Heart right ventricle (tissue), 16 donors: ENCODE measurements around the gene DNAH10. TPM values are rescaled to one million over a fixed set of nuclear protein-coding genes. Genes with fewer than 3 reads are reported as not detected.

Experiments used
- ATAC-seq, 8 donors: fragments of 200-7000 bp; cut with Tn5 transposase; one replicate each; pipeline ENCODE4 v1.9.1; 2020; ENCODE audit warnings: mild to moderate bottlenecking in 8 of 8, moderate library complexity in 8 of 8, moderate number of reproducible peaks in 1 of 8
- DNase-seq, 2 donors: peaks; one replicate each; pipeline ENCODE4 v3.0.0-alpha.2; 2020
- H3K27ac ChIP-seq, 10 donors: fragments of 200-600 bp; sonication (generic) in 2 of 10; one replicate each; pipeline versions ENCODE4 v1.5.0 to v1.8.0; 2020 to 2022; ENCODE audit warnings: mild to moderate bottlenecking in 3 of 10
- H3K27me3 ChIP-seq, 7 donors: fragments of 200-600 bp; one replicate each; pipeline ENCODE4 v1.8.0; 2021 to 2022; ENCODE audit warnings: mild to moderate bottlenecking in 2 of 7
- H3K36me3 ChIP-seq, 9 donors: fragments of 200-600 bp; sonication (generic) in 1 of 9; one replicate each; pipeline versions ENCODE4 v1.5.0 to v1.8.0; 2020 to 2022; ENCODE audit warnings: mild to moderate bottlenecking in 2 of 9
- H3K4me1 ChIP-seq, 9 donors: fragments of 200-600 bp; sonication (generic) in 1 of 9; one replicate each; pipeline versions ENCODE4 v1.5.0 to v1.8.0; 2020 to 2022; ENCODE audit warnings: mild to moderate bottlenecking in 4 of 9
- H3K4me3 ChIP-seq, 10 donors: fragments of 200-600 bp; sonication (generic) in 2 of 10; one replicate each; pipeline versions ENCODE4 v1.5.0 to v1.8.0; 2020 to 2022; ENCODE audit warnings: mild to moderate bottlenecking in 7 of 10, moderate library complexity in 2 of 10
- H3K9me3 ChIP-seq, 11 donors: fragments of 200-600 bp in 10 of 11; sonication (generic) in 2 of 11; one replicate each; pipeline versions ENCODE4 v1.5.0 to v1.8.0; 2013 to 2022; ENCODE audit warnings: mild to moderate bottlenecking in 2 of 11, control low read depth in 1 of 11, moderate library complexity in 1 of 11
- WGBS, 2 donors: extraction: QIAGEN DNeasy Blood & Tissue Kit; methylation state at CpG; one replicate each; pipeline ENCODE4 v1.1.7; 2013; ENCODE audit warnings: inconsistent platforms in 1 of 2; 5-methylcytosine and 5-hydroxymethylcytosine counted together
- intact Hi-C, 10 donors: fragments of 100-400 bp; cut with DNase I; formaldehyde crosslinking; loops; one replicate each; pipeline versions ENCODE4 v1.11.1 to v1.14.2; 2022
- polyA plus RNA-seq, 2 donors: library from polyadenylated mRNA; stranded (reverse); fragments of 200-250 nt; gene quantifications; one replicate each; pipeline ENCODE4 v1.2.3, GENCODE V29; 2013
- total RNA-seq, 10 donors: library from RNA; stranded (reverse); fragmentation: NEBNext Ultra II Directional in 3 of 10; extraction: Animal tissue kit (Norgen Biotek cat#: 25700) in 3 of 10; gene quantifications; one replicate each; pipeline versions ENCODE4 v1.2.1 to v1.2.4, GENCODE V29; 2021 to 2023
- TF ChIP-seq, protein P1 (sequence below), 9 donors: fragments of 200-600 bp; sonication (generic) in 2 of 9; IDR thresholded peaks; one replicate each; pipeline versions ENCODE4 v1.5.0 to v1.8.0; 2021 to 2022; ENCODE audit warnings: antibody characterized with exemption in 9 of 9, mild to moderate bottlenecking in 5 of 9, moderate library complexity in 1 of 9
- donor health status: Arrhythmogenic right ventricular cardiomyopathy.
- donor health status: ischemic (EF 13 %, LVEDD 7.1; RV severe dilation, severe dysfunction).
- donor health status: healthy with polysubstance abuse.
- donor health status: DM: no; HTN: yes; CAD: no.
- donor health status: DM: no; HTN: no; CAD: no.
- donor health status: ischemic (EF 25% LVEDD 6.9; RV normal size, moderate dysfunction).
- donor health status: ischemic (EF 25% LVEDD 5.7; RV mildly dilated, moderate dysfunction).
- donor health status: healthy.
- donor health status: DM: yes; HTN: yes; CAD: no.
- donor health status: Ischemic cardiomyopathy.
- donor health status: ischemic (EF 35%, LVEDD 5.7; RV mildly dilated, moderate dysfunction).
- donor health status: nonischemic (EF 11% LVEDD 7.7; RV severe dilation, severe dysfunction).
- donor health status: DM: yes; HTN: yes; CAD: no.
- donor health status: PGD.
- donor health status: ischemic (EF 29% LVEDD 5.4; RV normal size, mild dysfunction).
- donor health status: nonischemic (EF 23%, LVEDD 6.1; RV moderate dilation, normal function).

The DNAH10 gene
- total and polyA plus RNA-seq, 12 donors = 0.05 to 0.60 (median 0.09) TPM; not detected in 3

DNA sequence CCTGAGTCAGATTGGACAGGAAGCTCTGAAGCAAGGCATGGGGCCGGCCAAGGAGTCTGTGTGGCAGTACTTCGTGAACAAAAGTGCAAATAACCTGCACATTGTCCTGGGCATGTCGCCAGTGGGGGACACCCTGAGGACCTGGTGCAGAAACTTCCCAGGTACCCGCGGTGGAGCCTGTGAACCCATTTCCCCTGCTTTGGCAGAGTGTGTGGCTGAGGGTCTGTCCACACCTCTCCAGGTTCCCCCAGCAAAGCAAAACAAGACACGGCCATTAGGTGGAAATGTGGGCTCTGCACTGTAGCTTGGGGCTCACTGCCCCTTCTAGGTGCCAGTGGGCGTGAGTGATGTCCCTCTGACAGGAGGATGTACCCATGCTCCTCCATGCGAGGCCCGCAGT lies 131.2 kb downstream of the DNAH10 start:
- H3K4me3 ChIP-seq = no peak overlapping the region
- 80 to 83% methylated on average over 9 of the region's 9 CpGs for WGBS, 2 donors
- H3K27me3 ChIP-seq = peaks cover 0 to 49% (median 22%) of the 10 kb centered on the region in 7 donors
- H3K4me1 ChIP-seq = no peaks in the 10 kb centered on the region
- ATAC-seq (no peak), DNase-seq (no peak)
- H3K36me3 ChIP-seq = no peaks in the 10 kb centered on the region
- no peak overlapping the region for H3K27ac ChIP-seq
- no peaks in the 10 kb centered on the region for H3K9me3 ChIP-seq
- TF ChIP-seq, protein P1, sequence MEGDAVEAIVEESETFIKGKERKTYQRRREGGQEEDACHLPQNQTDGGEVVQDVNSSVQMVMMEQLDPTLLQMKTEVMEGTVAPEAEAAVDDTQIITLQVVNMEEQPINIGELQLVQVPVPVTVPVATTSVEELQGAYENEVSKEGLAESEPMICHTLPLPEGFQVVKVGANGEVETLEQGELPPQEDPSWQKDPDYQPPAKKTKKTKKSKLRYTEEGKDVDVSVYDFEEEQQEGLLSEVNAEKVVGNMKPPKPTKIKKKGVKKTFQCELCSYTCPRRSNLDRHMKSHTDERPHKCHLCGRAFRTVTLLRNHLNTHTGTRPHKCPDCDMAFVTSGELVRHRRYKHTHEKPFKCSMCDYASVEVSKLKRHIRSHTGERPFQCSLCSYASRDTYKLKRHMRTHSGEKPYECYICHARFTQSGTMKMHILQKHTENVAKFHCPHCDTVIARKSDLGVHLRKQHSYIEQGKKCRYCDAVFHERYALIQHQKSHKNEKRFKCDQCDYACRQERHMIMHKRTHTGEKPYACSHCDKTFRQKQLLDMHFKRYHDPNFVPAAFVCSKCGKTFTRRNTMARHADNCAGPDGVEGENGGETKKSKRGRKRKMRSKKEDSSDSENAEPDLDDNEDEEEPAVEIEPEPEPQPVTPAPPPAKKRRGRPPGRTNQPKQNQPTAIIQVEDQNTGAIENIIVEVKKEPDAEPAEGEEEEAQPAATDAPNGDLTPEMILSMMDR (IDR thresholded peaks at IDR 0.05) = no peak
- intact Hi-C loops = no loop called here

DNA sequence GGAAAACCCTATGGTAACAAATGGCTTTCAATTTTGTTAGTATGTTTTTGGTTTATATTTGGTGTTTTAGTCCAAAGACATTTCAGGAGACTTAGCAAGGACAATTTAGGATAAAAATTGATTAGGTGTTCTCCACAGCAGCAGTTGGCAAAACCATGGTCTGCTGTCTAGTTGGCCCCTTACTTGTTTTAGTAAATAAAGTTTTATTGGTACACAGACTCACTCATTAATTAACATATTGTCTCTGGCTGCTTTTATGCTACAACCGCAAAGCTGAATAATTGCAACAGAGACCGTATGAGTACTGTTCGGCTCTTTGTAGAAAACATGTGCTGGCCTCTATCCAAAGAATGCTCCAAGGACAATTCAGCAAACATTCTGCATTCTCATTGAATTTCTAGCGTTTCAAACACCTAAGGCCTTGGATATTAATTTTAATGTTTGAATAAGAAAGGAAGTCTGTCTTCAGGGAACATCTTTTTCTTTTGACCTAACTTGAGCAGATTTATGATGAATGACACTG lies 132.8 kb downstream of the DNAH10 start:
- TF ChIP-seq, protein P1 (IDR thresholded peaks at IDR 0.05) = no peak
- Histone ChIP-seq H3K4me3 (no peak overlapping the region), H3K36me3 (no peaks in the 10 kb centered on the region), H3K27me3 (peaks cover 0 to 47% (median 17%) of the 10 kb centered on the region in 7 donors), H3K4me1 (no peaks in the 10 kb centered on the region), H3K27ac (no peak overlapping the region), H3K9me3 (no peaks in the 10 kb centered on the region)
- no peak for DNase-seq
- no peak for ATAC-seq
- intact Hi-C loops = no loop called here
- 69 to 77% methylated on average over 4 of the region's 4 CpGs for WGBS, 2 donors

DNA sequence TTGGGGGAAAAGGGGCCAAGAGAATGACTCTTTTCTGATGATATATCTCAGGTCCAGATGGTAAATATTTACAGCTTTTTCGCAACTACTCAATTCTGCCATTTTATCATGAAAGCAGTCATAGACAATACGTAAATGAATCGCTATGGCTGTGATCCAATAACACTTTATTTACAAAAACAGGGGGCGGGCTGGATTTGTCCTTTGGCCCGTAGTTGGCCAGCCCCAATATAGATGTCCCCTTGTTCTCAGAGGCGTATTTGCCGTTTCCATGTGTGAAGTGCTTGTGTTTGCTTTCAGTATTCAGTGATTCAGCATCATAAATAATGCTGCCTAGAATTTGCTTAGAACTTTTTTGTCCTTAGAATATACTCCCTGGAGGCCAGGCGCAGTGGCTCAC lies 133.3 kb downstream of the DNAH10 start:
- no peak overlapping the region for H3K27ac ChIP-seq
- H3K4me1 ChIP-seq = no peaks in the 10 kb centered on the region
- intact Hi-C loops = no loop called here
- WGBS, 2 donors = 88 to 93% methylated on average over 8 of the region's 8 CpGs
- DNase-seq = no peak
- no peak overlapping the region for H3K4me3 ChIP-seq
- H3K36me3 ChIP-seq = no peaks in the 10 kb centered on the region
- peaks cover 0 to 46% (median 12%) of the 10 kb centered on the region in 7 donors for H3K27me3 ChIP-seq
- no peak for ATAC-seq
- H3K9me3 ChIP-seq = no peaks in the 10 kb centered on the region
- TF ChIP-seq, protein P1 (IDR thresholded peaks at IDR 0.05) = no peak

DNA sequence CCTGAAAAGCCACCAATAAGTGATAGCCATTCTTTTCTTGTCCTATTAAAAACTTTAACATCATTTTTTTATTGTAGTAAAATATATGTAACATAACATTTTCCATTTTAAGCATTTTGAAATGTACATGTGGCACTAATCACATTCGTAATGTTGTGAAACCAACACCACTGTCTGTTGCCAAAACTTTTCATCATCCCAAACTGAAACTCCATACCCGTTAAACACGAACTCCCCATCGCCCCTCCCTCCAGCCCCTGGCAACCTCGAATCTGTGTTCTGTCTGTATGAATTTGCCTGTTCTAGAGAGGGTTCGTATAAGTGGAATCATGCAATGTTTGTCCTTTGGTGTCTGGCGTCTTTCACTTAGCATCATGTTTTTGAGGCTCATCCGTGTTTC lies 134.7 kb downstream of the DNAH10 start:
- 70 to 82% methylated on average over 8 of the region's 8 CpGs for WGBS, 2 donors
- Histone ChIP-seq H3K36me3 (no peaks in the 10 kb centered on the region), H3K4me1 (no peaks in the 10 kb centered on the region), H3K4me3 (no peak overlapping the region), H3K27ac (no peak overlapping the region), H3K9me3 (no peaks in the 10 kb centered on the region), H3K27me3 (peaks cover 0 to 39% (median 10%) of the 10 kb centered on the region in 7 donors)
- DNase-seq = no peak
- no peak for ATAC-seq
- intact Hi-C loops = no loop called here
- TF ChIP-seq, protein P1 (IDR thresholded peaks at IDR 0.05) = no peak
